A549 (cell line): Measurements from ENCODE around the gene ASPHD2. TPM values are rescaled to one million over a fixed set of nuclear protein-coding genes. Genes with fewer than 3 reads are reported as not detected.
A peak's percentile ranks its signal among the peaks of the same experiment; 100 is the strongest.

Experiments used
- ATAC-seq, 2 experiments: fragments of 200-7000 bp in 1 of 2; fragments of >200 bp in 1 of 2; cut with Nextera tagmentation in 1 of 2; cut with Tn5 transposase in 1 of 2; 3 replicates each; pipeline versions ENCODE4 v1.8.0 to v1.9.1; 2018 to 2020; ENCODE audit warnings: mild to moderate bottlenecking in 1 of 2, moderate library complexity in 1 of 2
- CTCF ChIA-PET: fragments of 300-600 bp; sonication (Branson Sonifier 250); formaldehyde crosslinking; extraction: SDS; loops from one replicate; lab custom pipeline; 2021; ENCODE audit warnings: antibody characterized with exemption, inconsistent platforms; lab: Yijun Ruan, JAX
- POLR2A ChIA-PET: fragments of 350-600 bp; formaldehyde crosslinking; extraction: SDS; loops from one replicate; lab custom pipeline; 2021; ENCODE audit warnings: antibody characterized with exemption, inconsistent platforms; lab: Yijun Ruan, JAX
- DNase-seq, 2 experiments: peaks; one replicate each; pipeline versions ENCODE4 v3.0.0 to v3.0.0-alpha.2; 2011 to 2016; ENCODE audit warnings: low read depth in 1 of 2, low spot score in 1 of 2
- FAIRE-seq: peaks from 2 replicates; lab custom pipeline; 2011; peaks lifted over from hg19 to GRCh38; lab: Jason Lieb, UNC
- H3K27ac ChIP-seq, 2 experiments: fragments of >200 bp; sonication (Bioruptor Twin); formaldehyde crosslinking; 3 replicates each; pipeline ENCODE4 v1.5.1; 2016 to 2017
- H3K4me1 ChIP-seq: fragments of >200 bp; sonication (Bioruptor Twin); formaldehyde crosslinking; 3 replicates; pipeline ENCODE4 v1.6.1; 2016
- H3K4me2 ChIP-seq: fragments of >200 bp; sonication (Bioruptor Twin); formaldehyde crosslinking; 3 replicates; pipeline ENCODE4 v1.6.1; 2016
- H3K4me3 ChIP-seq: fragments of >200 bp; sonication (Bioruptor Twin); formaldehyde crosslinking; 3 replicates; pipeline ENCODE4 v1.5.1; 2016
- H3K9me3 ChIP-seq: fragments of >200 bp; sonication (Bioruptor Twin); formaldehyde crosslinking; 3 replicates; pipeline ENCODE4 v1.6.1; 2016
- BHLHE40 ChIP-seq: IDR thresholded peaks from 2 replicates; pipeline ENCODE4 v1.6.1; 2012; ENCODE audit warnings: low read depth, low read length, inconsistent platforms
- CBX2 ChIP-seq: fragments of 200-600 bp; sonication (generic); IDR thresholded peaks from 2 replicates; pipeline ENCODE4 v1.6.1; 2016; ENCODE audit warnings: low read depth, mild to moderate bottlenecking, borderline replicate concordance
- CBX8 ChIP-seq: fragments of 200-600 bp; sonication (generic); IDR thresholded peaks from 2 replicates; pipeline ENCODE4 v1.6.1; 2016
- CHD2 ChIP-seq: fragments of 150-350 bp; IDR thresholded peaks from 2 replicates; pipeline ENCODE4 v1.6.1; 2014; ENCODE audit warnings: low read length; ENCODE audit not compliant: partially characterized antibody
- EHF ChIP-seq: fragments of 250-450 bp; sonication (Bioruptor Pico); IDR thresholded peaks from 2 replicates; pipeline ENCODE4 v1.5.0; 2020; ENCODE audit warnings: mild to moderate bottlenecking
- EHMT2 ChIP-seq: fragments of 200-600 bp; sonication (generic); IDR thresholded peaks from 2 replicates; pipeline ENCODE4 v1.6.1; 2016; ENCODE audit warnings: antibody characterized with exemption, low read depth, mild to moderate bottlenecking, moderate library complexity
- EP300 ChIP-seq, 2 experiments: fragments of >200 bp; sonication (Bioruptor Twin); formaldehyde crosslinking; IDR thresholded peaks; 2 replicates in 1 of 2; 3 replicates in 1 of 2; pipeline ENCODE4 v1.6.1; 2016 to 2017
- ESRRA ChIP-seq: fragments of 150-350 bp; IDR thresholded peaks from 2 replicates; pipeline ENCODE4 v1.6.1; 2014; ENCODE audit warnings: mild to moderate bottlenecking, low read length, borderline replicate concordance
- FOSB ChIP-seq: fragments of 250-450 bp; sonication (Bioruptor Pico); IDR thresholded peaks from 2 replicates; pipeline ENCODE4 v1.5.0; 2020; ENCODE audit warnings: mild to moderate bottlenecking, moderate library complexity
- FOSL2 ChIP-seq, 2 experiments: fragments of 450-650 bp in 1 of 2; fragments of >200 bp in 1 of 2; sonication (Bioruptor Twin) in 1 of 2; formaldehyde crosslinking; IDR thresholded peaks; 2 replicates each; pipeline versions ENCODE4 v1.5.0 to v1.6.1; 2016 to 2020; ENCODE audit warnings: mild to moderate bottlenecking in 1 of 2, moderate library complexity in 1 of 2
- FOXS1 ChIP-seq: fragments of 250-450 bp; sonication (Bioruptor Pico); IDR thresholded peaks from 2 replicates; pipeline ENCODE4 v1.5.0; 2020; ENCODE audit warnings: mild to moderate bottlenecking, moderate library complexity
- GATA3 ChIP-seq: IDR thresholded peaks from 2 replicates; pipeline ENCODE4 v1.6.1; 2012; ENCODE audit warnings: borderline replicate concordance
- HOXB13 ChIP-seq: fragments of 250-450 bp; sonication (Bioruptor Pico); IDR thresholded peaks from 2 replicates; pipeline ENCODE4 v1.5.0; 2020; ENCODE audit warnings: low read depth, mild to moderate bottlenecking, moderate library complexity
- JUN ChIP-seq, 2 experiments: fragments of >200 bp; sonication (Bioruptor Twin); formaldehyde crosslinking; IDR thresholded peaks; 2 replicates in 1 of 2; 3 replicates in 1 of 2; pipeline ENCODE4 v1.6.1; 2016 to 2017
- KDM5A ChIP-seq: fragments of 200-600 bp; sonication (generic); IDR thresholded peaks from 2 replicates; pipeline ENCODE4 v1.6.1; 2016; ENCODE audit warnings: antibody characterized with exemption, mild to moderate bottlenecking
- MAZ ChIP-seq: fragments of 150-350 bp; IDR thresholded peaks from 2 replicates; pipeline ENCODE4 v1.6.1; 2014; ENCODE audit warnings: antibody characterized with exemption, low read depth, low read length, borderline replicate concordance
- MYC ChIP-seq: IDR thresholded peaks from 2 replicates; pipeline ENCODE4 v1.6.1; 2012; ENCODE audit warnings: mild to moderate bottlenecking, inconsistent platforms, low read length, improper control_type of control experiment, borderline replicate concordance
- NPAS2 ChIP-seq: fragments of 250-450 bp; sonication (Bioruptor Pico); IDR thresholded peaks from 2 replicates; pipeline ENCODE4 v1.8.0; 2022; ENCODE audit warnings: mild to moderate bottlenecking, moderate library complexity, borderline replicate concordance
- PHF8 ChIP-seq: fragments of 200-600 bp; sonication (generic); IDR thresholded peaks from 2 replicates; pipeline ENCODE4 v1.6.1; 2016; ENCODE audit warnings: low read depth, mild to moderate bottlenecking, antibody characterized with exemption, moderate library complexity, borderline replicate concordance
- RAD21 ChIP-seq, 2 experiments: fragments of >200 bp in 1 of 2; sonication (Bioruptor Twin) in 1 of 2; formaldehyde crosslinking in 1 of 2; IDR thresholded peaks in 1 of 2; conservative IDR thresholded peaks in 1 of 2; 2 replicates in 1 of 2; 3 replicates in 1 of 2; pipeline ENCODE4 v1.6.1; 2012 to 2018; ENCODE audit warnings: inconsistent platforms in 1 of 2
- RCOR1 ChIP-seq: fragments of 150-350 bp; IDR thresholded peaks from 2 replicates; pipeline ENCODE4 v1.6.1; 2014; ENCODE audit warnings: antibody characterized with exemption, low read length, low read depth
- RNF2 ChIP-seq: fragments of 200-600 bp; sonication (generic); IDR thresholded peaks from 2 replicates; pipeline ENCODE4 v1.6.1; 2016; ENCODE audit warnings: low read depth, mild to moderate bottlenecking, antibody characterized with exemption, moderate library complexity, borderline replicate concordance
- SREBF2 ChIP-seq: fragments of 450-650 bp; IDR thresholded peaks from 2 replicates; pipeline ENCODE4 v1.6.1; 2014; ENCODE audit warnings: mild to moderate bottlenecking, moderate library complexity
- TFCP2L1 ChIP-seq: fragments of 250-450 bp; sonication (Bioruptor Pico); IDR thresholded peaks from 2 replicates; pipeline ENCODE4 v1.5.0; 2021; ENCODE audit warnings: mild to moderate bottlenecking
- ZC3H11A ChIP-seq: fragments of 450-650 bp; IDR thresholded peaks from 2 replicates; pipeline ENCODE4 v1.6.1; 2014; ENCODE audit warnings: antibody characterized with exemption, mild to moderate bottlenecking
- ZNF302 ChIP-seq: fragments of 250-450 bp; sonication (Bioruptor Pico); IDR thresholded peaks from 2 replicates; pipeline ENCODE4 v1.9.0; 2021; ENCODE audit warnings: inconsistent platforms, mild to moderate bottlenecking, moderate library complexity
- ZSCAN20 ChIP-seq: fragments of 250-450 bp; sonication (Bioruptor Pico); IDR thresholded peaks from 2 replicates; pipeline ENCODE4 v1.8.0; 2022; ENCODE audit warnings: mild to moderate bottlenecking, moderate library complexity
- WGBS: methylation state at CpG from one replicate; pipeline ENCODE4 v1.1.6; 2017; ENCODE audit errors: missing lambda C conversion rate; 5-methylcytosine and 5-hydroxymethylcytosine counted together
- polyA plus RNA-seq, 4 experiments: library from polyadenylated mRNA; depleted of rRNA in 3 of 4; stranded (reverse); fragments of >200 nt; fragmentation: RNase III in 1 of 4; extraction: RNeasy Plus Mini Kit Qiagen cat#74134 plus additional on column Dnase treatment in 1 of 4; gene quantifications; 2 replicates in 3 of 4; 3 replicates in 1 of 4; pipeline ENCODE4 v1.2.3, GENCODE V29; 2011 to 2017
- TF ChIP-seq, protein P1 (sequence below): fragments of 450-650 bp; IDR thresholded peaks from 2 replicates; pipeline ENCODE4 v1.6.1; 2014; ENCODE audit warnings: antibody characterized with exemption
- TF ChIP-seq, protein P2 (sequence below): fragments of >200 bp; sonication (Bioruptor Twin); formaldehyde crosslinking; IDR thresholded peaks from 3 replicates; pipeline ENCODE4 v1.6.1; 2016
- TF ChIP-seq, protein P3 (sequence below): IDR thresholded peaks from 2 replicates; pipeline ENCODE4 v1.6.1; 2012; ENCODE audit warnings: low read depth, borderline replicate concordance
- TF ChIP-seq, protein P4 (sequence below): fragments of 250-450 bp; sonication (Bioruptor Pico); IDR thresholded peaks from 2 replicates; pipeline ENCODE4 v1.5.0; 2021; ENCODE audit warnings: mild to moderate bottlenecking, moderate library complexity, borderline replicate concordance

The ASPHD2 gene
- polyA plus RNA-seq, 2 of the 4 experiments (the other 2 are of a cell fraction): 0.84 to 1.3 TPM

DNA sequence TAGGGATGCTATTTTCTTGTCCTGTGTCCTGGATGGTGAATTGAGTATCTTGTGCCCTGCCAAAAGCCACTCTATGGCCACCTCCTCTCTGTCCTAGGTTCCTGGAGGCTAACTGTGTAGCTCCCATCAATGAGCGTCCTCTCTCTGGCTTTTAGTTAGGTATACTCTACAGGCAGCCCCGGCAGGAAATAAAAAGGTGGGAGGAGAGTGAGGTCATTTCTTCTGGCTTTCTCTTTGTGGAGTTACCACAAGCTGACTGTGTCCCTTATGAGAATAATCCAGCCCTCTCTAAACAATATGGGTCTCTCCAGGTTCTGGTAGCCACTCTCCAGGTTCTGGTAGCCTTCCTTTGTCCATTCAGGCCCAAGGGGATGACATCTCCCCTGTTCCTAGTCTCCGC is 11.7 kb upstream of the ASPHD2 start:
- CTCF ChIA-PET: interaction anchor here (0.6 to 2.6 kb wide), 5 partner anchors 9 to 1585 kb away, joined by 3 to 12 read pairs (median 3); no protein-coding TSS in a partner anchor
- ATAC-seq: 0 out of 6 replicates have a peak, but pooled peaks of 1 of the 2 experiments have one; percentile 17
- no peak for FAIRE-seq

DNA sequence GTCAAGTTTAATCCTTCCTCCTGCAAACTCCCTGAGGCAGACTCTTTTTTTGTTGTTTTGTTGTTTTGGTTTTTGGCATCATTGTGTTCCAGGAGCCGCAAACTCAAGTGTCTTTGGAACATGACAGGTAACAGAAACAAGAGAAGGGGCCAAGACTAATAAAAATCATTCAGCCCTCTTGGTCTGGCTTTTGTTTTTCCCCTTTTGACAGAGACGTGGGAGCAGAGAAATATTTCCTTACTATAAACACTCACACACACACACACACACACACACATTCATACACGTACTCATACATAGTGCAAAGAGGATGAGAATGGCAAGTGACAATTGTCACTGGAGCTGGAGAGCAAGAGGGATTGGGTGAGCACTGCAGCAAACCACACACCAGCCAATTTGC is 10.4 kb upstream of the ASPHD2 start:
- 38% methylated on average over 3 of the region's 3 CpGs for WGBS
- Histone ChIP-seq H3K4me1 (peaks cover 12% of the 10 kb centered on the region; the same call in 2 of the 3 replicates), H3K4me2 (no peak overlapping the region)
- TF ChIP-seq TFCP2L1 (no peak), BHLHE40 (no peak), KDM5A (no peak), HOXB13 (CRISPR knock-in tag) (no peak)
- TF ChIP-seq, protein P1, sequence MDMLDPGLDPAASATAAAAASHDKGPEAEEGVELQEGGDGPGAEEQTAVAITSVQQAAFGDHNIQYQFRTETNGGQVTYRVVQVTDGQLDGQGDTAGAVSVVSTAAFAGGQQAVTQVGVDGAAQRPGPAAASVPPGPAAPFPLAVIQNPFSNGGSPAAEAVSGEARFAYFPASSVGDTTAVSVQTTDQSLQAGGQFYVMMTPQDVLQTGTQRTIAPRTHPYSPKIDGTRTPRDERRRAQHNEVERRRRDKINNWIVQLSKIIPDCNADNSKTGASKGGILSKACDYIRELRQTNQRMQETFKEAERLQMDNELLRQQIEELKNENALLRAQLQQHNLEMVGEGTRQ: no peak
- TF ChIP-seq, all 56 proteins: peak for 0
- ChIA-PET POLR2A (no interaction called here), CTCF (interaction anchor here (1.9 to 4.8 kb wide), 2 partner anchors 17 to 43 kb away, joined by 5 to 20 read pairs; no protein-coding TSS in a partner anchor)
- H3K9me3 ChIP-seq: peaks cover 13% of the 10 kb centered on the region
- H3K27ac ChIP-seq: no peak overlapping the region
- FAIRE-seq (no peak), ATAC-seq (no peak), DNase-seq (no peak)
- H3K4me3 ChIP-seq: no peak overlapping the region

More for the DNA sequence above, 11.7 kb upstream of the ASPHD2 start:
- 50% methylated on average over 3 of the region's 3 CpGs for WGBS
- peaks cover 12% of the 10 kb centered on the region; the same call in 2 of the 3 replicates for H3K4me1 ChIP-seq
- no peak overlapping the region for H3K4me3 ChIP-seq
- H3K27ac ChIP-seq: peak overlapping the region in 1 of 2 experiments; percentile 53; a peak in 1 of 6 replicates
- no peak for TF ChIP-seq FOSB (CRISPR knock-in tag)
- no peak for TF ChIP-seq KDM5A
- no peak for TF ChIP-seq RCOR1
- no peak for TF ChIP-seq RAD21 (conservative IDR thresholded peaks at IDR 0.05 in 1 of 2, IDR thresholded peaks at IDR 0.05 in 1 of 2)
- no peak for TF ChIP-seq EHF (CRISPR knock-in tag)
- TF ChIP-seq NPAS2: no peak
- no peak for TF ChIP-seq GATA3
- no peak for TF ChIP-seq FOXS1 (CRISPR knock-in tag)
- TF ChIP-seq RNF2: no peak
- no peak for TF ChIP-seq EP300 (IDR thresholded peaks at IDR 0.05)
- no peak for TF ChIP-seq ZSCAN20 (CRISPR knock-in tag)
- no peak for TF ChIP-seq CBX2
- no peak for TF ChIP-seq EHMT2
- TF ChIP-seq MAZ: no peak
- no peak for TF ChIP-seq ZNF302 (CRISPR knock-in tag)
- no peak for TF ChIP-seq PHF8
- TF ChIP-seq, protein P2, sequence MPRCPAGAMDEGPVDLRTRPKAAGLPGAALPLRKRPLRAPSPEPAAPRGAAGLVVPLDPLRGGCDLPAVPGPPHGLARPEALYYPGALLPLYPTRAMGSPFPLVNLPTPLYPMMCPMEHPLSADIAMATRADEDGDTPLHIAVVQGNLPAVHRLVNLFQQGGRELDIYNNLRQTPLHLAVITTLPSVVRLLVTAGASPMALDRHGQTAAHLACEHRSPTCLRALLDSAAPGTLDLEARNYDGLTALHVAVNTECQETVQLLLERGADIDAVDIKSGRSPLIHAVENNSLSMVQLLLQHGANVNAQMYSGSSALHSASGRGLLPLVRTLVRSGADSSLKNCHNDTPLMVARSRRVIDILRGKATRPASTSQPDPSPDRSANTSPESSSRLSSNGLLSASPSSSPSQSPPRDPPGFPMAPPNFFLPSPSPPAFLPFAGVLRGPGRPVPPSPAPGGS: no peak
- no peak for TF ChIP-seq FOSL2 (IDR thresholded peaks at IDR 0.05)
- TF ChIP-seq FOSL2 (CRISPR knock-in tag; IDR thresholded peaks at IDR 0.05): no peak
- POLR2A ChIA-PET: no interaction called here
- H3K4me2 ChIP-seq: peak overlapping the region; percentile 48; the same call in 2 of the 3 replicates
- no peak for DNase-seq
- peaks cover under 1% of the 10 kb centered on the region; the same call in 1 of the 3 replicates for H3K9me3 ChIP-seq

DNA sequence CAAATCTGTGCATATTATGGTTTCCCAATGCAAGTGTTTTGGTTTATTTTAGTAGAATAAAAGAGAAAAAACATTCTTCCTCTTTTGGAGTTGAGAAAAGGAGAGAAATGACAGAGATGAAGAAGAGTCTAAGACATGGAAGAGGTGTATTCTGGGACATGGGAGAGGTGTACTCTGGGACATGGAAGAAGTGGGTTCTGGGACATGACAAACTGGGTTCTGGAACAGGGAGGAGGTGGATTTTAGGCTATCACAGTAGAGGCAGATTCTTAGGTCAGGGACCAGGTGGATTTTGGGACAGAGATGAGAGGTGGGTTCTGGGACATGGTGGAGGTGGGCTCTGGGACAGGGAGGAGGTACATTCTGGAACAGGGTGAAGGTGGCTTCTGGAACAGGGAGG is 2.1 kb upstream of the ASPHD2 start:
- FAIRE-seq (no peak), DNase-seq (no peak), ATAC-seq (no peak)
- Histone ChIP-seq H3K4me1 (no peaks in the 10 kb centered on the region; the same call in 2 of the 3 replicates), H3K4me3 (no peak overlapping the region), H3K27ac (no peak overlapping the region), H3K9me3 (peaks cover 15% of the 10 kb centered on the region), H3K4me2 (no peak overlapping the region)
- CTCF ChIA-PET: no interaction called here
- POLR2A ChIA-PET: no interaction called here
- TF ChIP-seq CHD2 (no peak), ZC3H11A (no peak), ZSCAN20 (CRISPR knock-in tag) (no peak), RAD21 (conservative IDR thresholded peaks at IDR 0.05 in 1 of 2, IDR thresholded peaks at IDR 0.05 in 1 of 2) (no peak), ESRRA (no peak), SREBF2 (no peak), FOXS1 (CRISPR knock-in tag) (no peak), CBX8 (no peak), JUN (IDR thresholded peaks at IDR 0.05) (no peak), MYC (no peak), ZNF302 (CRISPR knock-in tag) (no peak)
- TF ChIP-seq, protein P3, sequence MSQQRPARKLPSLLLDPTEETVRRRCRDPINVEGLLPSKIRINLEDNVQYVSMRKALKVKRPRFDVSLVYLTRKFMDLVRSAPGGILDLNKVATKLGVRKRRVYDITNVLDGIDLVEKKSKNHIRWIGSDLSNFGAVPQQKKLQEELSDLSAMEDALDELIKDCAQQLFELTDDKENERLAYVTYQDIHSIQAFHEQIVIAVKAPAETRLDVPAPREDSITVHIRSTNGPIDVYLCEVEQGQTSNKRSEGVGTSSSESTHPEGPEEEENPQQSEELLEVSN: no peak
- TF ChIP-seq, protein P4, sequence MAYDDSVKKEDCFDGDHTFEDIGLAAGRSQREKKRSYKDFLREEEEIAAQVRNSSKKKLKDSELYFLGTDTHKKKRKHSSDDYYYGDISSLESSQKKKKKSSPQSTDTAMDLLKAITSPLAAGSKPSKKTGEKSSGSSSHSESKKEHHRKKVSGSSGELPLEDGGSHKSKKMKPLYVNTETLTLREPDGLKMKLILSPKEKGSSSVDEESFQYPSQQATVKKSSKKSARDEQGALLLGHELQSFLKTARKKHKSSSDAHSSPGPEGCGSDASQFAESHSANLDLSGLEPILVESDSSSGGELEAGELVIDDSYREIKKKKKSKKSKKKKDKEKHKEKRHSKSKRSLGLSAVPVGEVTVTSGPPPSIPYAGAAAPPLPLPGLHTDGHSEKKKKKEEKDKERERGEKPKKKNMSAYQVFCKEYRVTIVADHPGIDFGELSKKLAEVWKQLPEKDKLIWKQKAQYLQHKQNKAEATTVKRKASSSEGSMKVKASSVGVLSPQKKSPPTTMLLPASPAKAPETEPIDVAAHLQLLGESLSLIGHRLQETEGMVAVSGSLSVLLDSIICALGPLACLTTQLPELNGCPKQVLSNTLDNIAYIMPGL (CRISPR knock-in tag): no peak
